GM23338 (cell line): Measurements from ENCODE around the gene MSMB. TPM values are rescaled to one million over a fixed set of nuclear protein-coding genes. Genes with fewer than 3 reads are reported as not detected.
"Not testable (repeated sequence)": the region's sequence is repeated elsewhere in the genome, so short reads cannot be mapped to it uniquely, and the experiment has no call there.

Source experiments
- ATAC-seq: fragments of 200-7000 bp; cut with Tn5 transposase; 3 replicates; pipeline ENCODE4 v1.9.1; 2020
- DNase-seq: peaks from one replicate; pipeline ENCODE4 v3.0.0-alpha.2; 2015; ENCODE audit warnings: low spot score
- H2AFZ ChIP-seq: fragments of 200-600 bp; sonication (generic); 2 replicates; pipeline ENCODE4 v1.8.0; 2016; ENCODE audit warnings: antibody characterized with exemption, mild to moderate bottlenecking, moderate library complexity
- H3F3A ChIP-seq: fragments of 200-600 bp; sonication (generic); replicated peaks from 2 replicates; pipeline ENCODE4 v1.8.0; 2017; ENCODE audit warnings: antibody characterized with exemption, mixed run types, low read depth
- H3K27ac ChIP-seq: fragments of 200-600 bp; sonication (generic); 2 replicates; pipeline ENCODE4 v1.6.1; 2016; ENCODE audit warnings: low read depth
- H3K27me3 ChIP-seq: fragments of 200-600 bp; sonication (generic); 2 replicates; pipeline ENCODE4 v1.8.0; 2016; ENCODE audit warnings: mild to moderate bottlenecking, mixed run types, moderate library complexity; ENCODE audit not compliant: insufficient read depth
- H3K36me3 ChIP-seq: fragments of 200-600 bp; sonication (generic); 2 replicates; pipeline ENCODE4 v1.8.0; 2016; ENCODE audit warnings: mild to moderate bottlenecking; ENCODE audit not compliant: insufficient read depth
- H3K4me1 ChIP-seq: fragments of 200-600 bp; sonication (generic); 2 replicates; pipeline ENCODE4 v1.8.0; 2016; ENCODE audit warnings: mild to moderate bottlenecking, moderate library complexity; ENCODE audit not compliant: insufficient read depth
- H3K4me2 ChIP-seq: fragments of 200-600 bp; sonication (generic); 2 replicates; pipeline ENCODE4 v1.7.1; 2017; ENCODE audit warnings: mixed run types
- H3K4me3 ChIP-seq: fragments of 200-600 bp; sonication (generic); 2 replicates; pipeline ENCODE4 v1.6.1; 2016; ENCODE audit warnings: mixed run types
- H3K79me2 ChIP-seq: fragments of 200-600 bp; sonication (generic); replicated peaks from 2 replicates; pipeline ENCODE4 v1.8.0; 2017; ENCODE audit warnings: mild to moderate bottlenecking; ENCODE audit not compliant: insufficient read depth
- H3K9me2 ChIP-seq: fragments of 200-600 bp; sonication (generic); 2 replicates; pipeline ENCODE4 v1.8.0; 2017; ENCODE audit not compliant: insufficient read depth
- H4K20me1 ChIP-seq: fragments of 200-600 bp; sonication (generic); replicated peaks from 2 replicates; pipeline ENCODE4 v1.8.0; 2017; ENCODE audit warnings: mild to moderate bottlenecking; ENCODE audit not compliant: insufficient read depth
- H3K27ac Mint-ChIP-seq: 2 replicates; pipeline ENCODE4 v1.8.0; 2020; ENCODE audit warnings: inconsistent platforms, mild to moderate bottlenecking, moderate library complexity, mixed read lengths
- H3K27me3 Mint-ChIP-seq: 3 replicates; pipeline ENCODE4 v1.8.0; 2022; ENCODE audit warnings: low read depth, mild to moderate bottlenecking, moderate library complexity, mixed read lengths, inconsistent platforms; ENCODE audit not compliant: insufficient read depth, poor library complexity
- H3K36me3 Mint-ChIP-seq: 3 replicates; pipeline ENCODE4 v1.8.0; 2021; ENCODE audit warnings: low read depth, mild to moderate bottlenecking, inconsistent platforms, moderate library complexity, mixed read lengths
- H3K4me1 Mint-ChIP-seq: 3 replicates; pipeline ENCODE4 v1.8.0; 2020; ENCODE audit warnings: mild to moderate bottlenecking, inconsistent platforms, mixed read lengths
- H3K4me3 Mint-ChIP-seq: 3 replicates; pipeline ENCODE4 v1.8.0; 2021; ENCODE audit warnings: moderate library complexity, mild to moderate bottlenecking, inconsistent platforms, mixed read lengths
- H3K9me3 Mint-ChIP-seq: 3 replicates; pipeline ENCODE4 v1.8.0; 2020; ENCODE audit warnings: moderate library complexity, mild to moderate bottlenecking, inconsistent platforms, mixed read lengths
- CREB1 ChIP-seq: fragments of 250-450 bp; sonication (Bioruptor Pico); IDR thresholded peaks from 2 replicates; pipeline ENCODE4 v1.5.0; 2020; ENCODE audit warnings: low read depth, mild to moderate bottlenecking, moderate library complexity
- CTCF ChIP-seq, 2 experiments: fragments of 200-600 bp in 1 of 2; sonication (generic) in 1 of 2; conservative IDR thresholded peaks; 2 replicates each; pipeline versions ENCODE4 v1.5.1 to v1.6.1; 2016 to 2017; ENCODE audit warnings: antibody characterized with exemption in 2 of 2, low read depth in 2 of 2, mild to moderate bottlenecking in 2 of 2, moderate library complexity in 1 of 2
- ETS1 ChIP-seq: IDR thresholded peaks from 2 replicates; pipeline ENCODE4 v1.6.1; 2016; ENCODE audit warnings: antibody characterized with exemption
- EZH2 ChIP-seq: fragments of 200-600 bp; sonication (generic); IDR thresholded peaks from one replicate; pipeline ENCODE4 v1.8.0; 2017; ENCODE audit warnings: antibody characterized with exemption, mild to moderate bottlenecking, low read depth; ENCODE audit not compliant: unreplicated experiment
- JUNB ChIP-seq: IDR thresholded peaks from one replicate; pipeline ENCODE4 v1.6.1; 2016; ENCODE audit warnings: antibody characterized with exemption; ENCODE audit not compliant: unreplicated experiment
- NANOG ChIP-seq: IDR thresholded peaks from 2 replicates; pipeline ENCODE4 v1.6.1; 2016; ENCODE audit warnings: antibody characterized with exemption, borderline replicate concordance
- POLR2AphosphoS5 ChIP-seq: IDR thresholded peaks from 2 replicates; pipeline ENCODE4 v1.6.1; 2016; ENCODE audit warnings: antibody characterized with exemption, low read depth
- REST ChIP-seq: IDR thresholded peaks from one replicate; pipeline ENCODE4 v1.6.1; 2018; ENCODE audit warnings: antibody characterized with exemption; ENCODE audit not compliant: unreplicated experiment
- ZNF114 ChIP-seq: fragments of 250-450 bp; sonication (Bioruptor Pico); IDR thresholded peaks from 2 replicates; pipeline ENCODE4 v1.5.0; 2020; ENCODE audit warnings: mild to moderate bottlenecking, moderate library complexity
- ZNF462 ChIP-seq: fragments of 250-450 bp; sonication (Bioruptor Pico); IDR thresholded peaks from 2 replicates; pipeline ENCODE4 v1.5.0; 2020; ENCODE audit warnings: mild to moderate bottlenecking, moderate library complexity
- polyA plus RNA-seq: library from polyadenylated mRNA; unstranded; fragments of >200 nt; fragmentation: Nextera tagmentation; extraction: Ambion mirVana; gene quantifications from 2 replicates; pipeline ENCODE4 v1.2.1, GENCODE V29; 2016
- total RNA-seq: library from RNA; depleted of rRNA; stranded (reverse); fragments of >200 nt; shearing (Covaris generic); gene quantifications from 2 replicates; pipeline ENCODE4 v1.2.3, GENCODE V29; 2014

The MSMB gene
- total and polyA plus RNA-seq, 2 experiments from 2014 or later = not detected

- not testable (repeated sequence) for H3K36me3 Mint-ChIP-seq, H3K9me3 Mint-ChIP-seq, H3K27me3 ChIP-seq, ATAC-seq, H3K9me2 ChIP-seq, H3K27ac Mint-ChIP-seq, H3K79me2 ChIP-seq, H3K27ac ChIP-seq, H3K4me3 Mint-ChIP-seq, H4K20me1 ChIP-seq, H3K36me3 ChIP-seq, H3K4me3 ChIP-seq, H2AFZ ChIP-seq, H3K4me2 ChIP-seq, H3K27me3 Mint-ChIP-seq, H3F3A ChIP-seq, DNase-seq
- peaks cover 26% of the 10 kb centered on the region for H3K4me1 Mint-ChIP-seq
- peaks cover 14% of the 10 kb centered on the region for H3K4me1 ChIP-seq
Observed at GRCh38 chr10:46057927-46058326, 11.9 kb upstream of the MSMB start.

- H3K79me2 ChIP-seq = no peaks in the 10 kb centered on the region
- H3K4me2 ChIP-seq = no peak overlapping the region
- no peak overlapping the region for H3K27ac Mint-ChIP-seq
- no peaks in the 10 kb centered on the region for H3K36me3 ChIP-seq
- no peak overlapping the region for H3K27ac ChIP-seq
- H3K27me3 Mint-ChIP-seq = peaks cover 3% of the 10 kb centered on the region
- no peaks in the 10 kb centered on the region for H3K27me3 ChIP-seq
- H3K9me2 ChIP-seq = no peaks in the 10 kb centered on the region; the same call in 1 of the 2 replicates
- DNase-seq (no peak), ATAC-seq (no peak)
- no peaks in the 10 kb centered on the region for H4K20me1 ChIP-seq
- no peak overlapping the region for H2AFZ ChIP-seq
- no peak overlapping the region for H3K4me3 ChIP-seq
- peaks cover 30% of the 10 kb centered on the region for H3K4me1 Mint-ChIP-seq
- H3K4me3 Mint-ChIP-seq = no peak overlapping the region
- H3F3A ChIP-seq = no peaks in the 10 kb centered on the region
- peaks cover 22% of the 10 kb centered on the region for H3K4me1 ChIP-seq
- H3K9me3 Mint-ChIP-seq = no peaks in the 10 kb centered on the region
- no peaks in the 10 kb centered on the region for H3K36me3 Mint-ChIP-seq
- TF ChIP-seq JUNB (no peak), NANOG (no peak), CREB1 (CRISPR knock-in tag) (no peak), ZNF114 (CRISPR knock-in tag) (no peak), ZNF462 (no peak), POLR2AphosphoS5 (no peak), REST (no peak), EZH2 (no peak), ETS1 (no peak), CTCF (conservative IDR thresholded peaks at IDR 0.05; ENCODE audit: low read depth in 2 of 2) (no peak)
Observed at GRCh38 chr10:46057038-46057437, 11.0 kb upstream of the MSMB start.
